ENCODE measurements around the gene LCORL. TPM values are rescaled to one million over a fixed set of nuclear protein-coding genes. Genes with fewer than 3 reads are reported as not detected.

Gene LCORL
- total RNA-seq, 1 experiment from 2014 or later = 18.0 TPM

- RAD21 ChIA-PET (ENCODE audit: low non-redundant PET in 1 of 2, low total read pairs in 2 of 2, uncharacterized antibody in 2 of 2, unreplicated experiment in 2 of 2) = no interaction called here
Measured at GRCh38 chr4:18056030-18056429, 34.5 kb upstream of the LCORL start.

GRCh38 chr4:18052158-18052557 lies 30.6 kb upstream of the LCORL start:
- H3K9me3 ChIP-seq (ENCODE audit: control insufficient read depth in 1 of 2, insufficient read depth in 1 of 2, low read depth in 1 of 2, low read length in 2 of 2) = no peaks in the 10 kb centered on the region
- H3K27ac ChIP-seq (ENCODE audit: low read depth, low read length) = no peak overlapping the region
- no peaks in the 10 kb centered on the region for H3K79me2 ChIP-seq (ENCODE audit: insufficient read depth, low read length)
- no peaks in the 10 kb centered on the region for H3K4me1 ChIP-seq (ENCODE audit: control insufficient read depth in 1 of 2, insufficient read depth in 2 of 2, low read length in 2 of 2)
- no peaks in the 10 kb centered on the region for H3K27me3 ChIP-seq (ENCODE audit: insufficient read depth, low read length)
- ChIA-PET RAD21 (ENCODE audit: low non-redundant PET in 1 of 2, low total read pairs in 2 of 2, uncharacterized antibody in 2 of 2, unreplicated experiment in 2 of 2) (no interaction called here), CTCF (no interaction called here), POLR2A (no interaction called here)
- no peaks in the 10 kb centered on the region; the same call in 1 of the 2 replicates for H3K9me2 ChIP-seq (ENCODE audit: insufficient read depth)
- no peak overlapping the region for H3K4me2 ChIP-seq (ENCODE audit: low read length)
- no peak overlapping the region for H2AFZ ChIP-seq (ENCODE audit: low read depth, low read length, poor library complexity, severe bottlenecking)
- BruUV-seq (replicated peaks) = no TSS peak
- no peak for ATAC-seq
- DNase-seq (ENCODE audit: low read depth, low spot score) = no peak
- no peaks in the 10 kb centered on the region for H4K20me1 ChIP-seq (ENCODE audit: insufficient read depth)
- no peak overlapping the region for H3K9ac ChIP-seq (ENCODE audit: low read length)
- H3K4me3 ChIP-seq (replicated peaks in 1 of 2; ENCODE audit: low read depth in 1 of 2, low read length in 2 of 2) = no peak overlapping the region
- TF ChIP-seq SIN3A (IDR thresholded peaks at IDR 0.05; ENCODE audit: low read depth) (no peak), TCF7L2 (IDR thresholded peaks at IDR 0.05; ENCODE audit: borderline replicate concordance, extremely low read depth, insufficient read depth, insufficient read length) (no peak), CBX3 (IDR thresholded peaks at IDR 0.05; ENCODE audit: low read depth) (no peak), SP1 (IDR thresholded peaks at IDR 0.05; ENCODE audit: low read depth) (no peak), JUND (IDR thresholded peaks at IDR 0.05) (no peak), EGR1 (IDR thresholded peaks at IDR 0.05; ENCODE audit: low read depth) (no peak), ZNF274 (IDR thresholded peaks at IDR 0.05; ENCODE audit: low read depth, low read length) (no peak), POLR2AphosphoS5 (IDR thresholded peaks at IDR 0.05; ENCODE audit: low read depth, low read length) (no peak), RAD21 (IDR thresholded peaks at IDR 0.05; ENCODE audit: low read depth) (no peak), ZFX (IDR thresholded peaks at IDR 0.05) (no peak), EZH2phosphoT487 (IDR thresholded peaks at IDR 0.05; ENCODE audit: borderline replicate concordance) (no peak), FOSL1 (IDR thresholded peaks at IDR 0.05; ENCODE audit: low read depth) (no peak)
- no peaks in the 10 kb centered on the region for H3K36me3 ChIP-seq (ENCODE audit: control insufficient read depth in 1 of 2, insufficient read depth in 2 of 2, low read length in 2 of 2)
- intact Hi-C loops (cut with micrococcal nuclease) = no loop called here

More at GRCh38 chr4:18056030-18056429, 34.5 kb upstream of the LCORL start:
- H3K4me2 ChIP-seq (ENCODE audit: low read length) = no peak overlapping the region
- no peaks in the 10 kb centered on the region for H3K4me1 ChIP-seq (ENCODE audit: control insufficient read depth in 1 of 2, insufficient read depth in 2 of 2, low read length in 2 of 2)
- CTCF ChIA-PET = no interaction called here
- no peak for TF ChIP-seq RAD21 (IDR thresholded peaks at IDR 0.05; ENCODE audit: low read depth)
- no peak for DNase-seq (ENCODE audit: low read depth, low spot score)
- H3K27me3 ChIP-seq (ENCODE audit: insufficient read depth, low read length) = no peaks in the 10 kb centered on the region
- no peaks in the 10 kb centered on the region for H3K9me3 ChIP-seq (ENCODE audit: control insufficient read depth in 1 of 2, insufficient read depth in 1 of 2, low read depth in 1 of 2, low read length in 2 of 2)
- H3K36me3 ChIP-seq (ENCODE audit: control insufficient read depth in 1 of 2, insufficient read depth in 2 of 2, low read length in 2 of 2) = no peaks in the 10 kb centered on the region
- H3K9me2 ChIP-seq (ENCODE audit: insufficient read depth) = no peaks in the 10 kb centered on the region; the same call in 1 of the 2 replicates
- no peak overlapping the region for H3K9ac ChIP-seq (ENCODE audit: low read length)
- no peak overlapping the region for H3K27ac ChIP-seq (ENCODE audit: low read depth, low read length)
- intact Hi-C loops (cut with micrococcal nuclease) = no loop called here
- no peaks in the 10 kb centered on the region for H4K20me1 ChIP-seq (ENCODE audit: insufficient read depth)
- no TSS peak for BruUV-seq (replicated peaks)
- no peak for ATAC-seq
- H3K79me2 ChIP-seq (ENCODE audit: insufficient read depth, low read length) = no peaks in the 10 kb centered on the region
- H2AFZ ChIP-seq (ENCODE audit: low read depth, low read length, poor library complexity, severe bottlenecking) = no peak overlapping the region
- no peak overlapping the region for H3K4me3 ChIP-seq (replicated peaks in 1 of 2; ENCODE audit: low read depth in 1 of 2, low read length in 2 of 2)
- POLR2A ChIA-PET = no interaction called here

Measured in HCT116 (cell line).